Occipital lobe (tissue), 2 donors: ENCODE measurements around the gene SNRNP70. TPM values are rescaled to one million over a fixed set of nuclear protein-coding genes. Genes with fewer than 3 reads are reported as not detected.
"Not testable (repeated sequence)": the region's sequence is repeated elsewhere in the genome, so short reads cannot be mapped to it uniquely, and the experiment has no call there.

ENCODE experiments used
- DNase-seq: peaks from one replicate; lab custom pipeline; 2025; lab: John Stamatoyannopoulos, UW
- total RNA-seq: library from RNA; depleted of rRNA; stranded (reverse); fragments of >200 nt; gene quantifications from one replicate; pipeline ENCODE4 v1.2.3, GENCODE V29; 2014

SNRNP70 gene
- total RNA-seq, 1 donor from 2014 or later: 112 TPM

DNA sequence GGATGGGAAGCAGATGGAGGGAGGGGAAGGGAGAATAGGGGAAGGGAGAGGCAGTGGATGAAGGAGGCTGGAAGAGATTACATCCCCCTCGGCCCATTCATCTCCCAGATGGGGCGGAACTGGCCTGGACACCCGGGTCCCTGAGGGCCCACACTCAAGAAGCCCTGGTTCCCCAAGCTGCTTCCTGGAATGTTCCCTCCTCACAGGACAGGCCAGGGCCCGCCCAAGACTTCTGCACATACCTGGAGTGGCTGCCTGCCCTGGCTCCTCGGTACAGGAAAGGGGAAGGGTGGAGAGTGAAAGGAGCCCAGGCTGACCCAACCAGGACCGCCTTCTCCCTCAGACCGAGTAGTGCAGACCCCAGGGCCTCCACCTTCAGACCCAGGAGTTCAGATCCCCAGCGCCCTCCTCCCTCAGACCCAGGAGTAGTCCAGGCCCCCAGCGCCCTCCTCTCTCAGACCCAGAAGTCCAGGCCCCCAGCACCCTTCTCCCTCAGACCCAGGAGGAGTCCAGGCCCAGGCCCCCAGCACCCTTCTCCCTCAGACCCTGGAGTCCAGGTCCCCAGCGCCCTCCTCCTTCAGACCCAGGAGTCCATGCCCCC, 21.1 kb upstream of the SNRNP70 start:
- DNase-seq: no peak

DNA sequence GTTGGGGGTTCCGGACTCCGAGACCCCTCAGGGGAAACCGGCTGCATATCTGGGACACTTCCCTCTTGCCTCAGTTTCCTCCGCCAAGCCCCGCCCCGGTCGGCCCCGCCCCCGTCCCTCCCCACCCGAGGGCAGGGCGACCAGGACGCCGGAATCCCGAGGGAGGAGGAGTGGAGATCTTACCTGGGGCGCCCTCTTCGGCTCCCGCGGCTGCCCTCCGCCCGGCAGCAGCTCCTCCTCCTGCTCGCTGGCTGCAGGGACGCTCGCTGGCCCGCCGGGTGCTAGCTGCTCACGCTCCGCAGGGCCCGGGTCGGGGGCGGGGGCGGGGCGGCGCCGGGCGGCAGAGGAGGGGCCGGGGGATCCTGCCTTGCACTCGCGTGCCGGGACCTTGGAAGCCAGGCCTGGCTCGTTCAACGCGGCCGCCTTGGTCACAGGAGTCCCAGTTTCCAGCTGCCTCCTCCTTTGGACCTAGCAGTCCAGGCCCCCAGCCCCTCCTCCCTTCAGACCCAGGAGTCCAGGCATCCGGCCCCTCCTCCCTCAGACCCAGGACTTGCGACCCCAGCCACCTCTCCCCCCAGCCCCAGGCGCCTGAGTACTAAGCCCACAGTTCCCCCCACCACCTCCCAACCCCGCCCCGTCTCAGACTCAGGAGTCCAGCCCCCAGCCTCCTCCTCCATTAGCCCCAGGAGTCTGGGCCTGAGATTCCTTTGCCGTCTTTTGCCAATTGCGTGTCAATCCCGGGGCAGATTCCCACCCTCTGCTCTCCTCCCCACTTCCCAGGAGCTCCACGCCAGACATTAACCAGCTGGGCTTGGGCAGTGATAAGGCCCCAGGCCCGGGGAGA, 20.3 kb upstream of the SNRNP70 start, which contains the start of gene NTF4:
Gene NTF4 (minus strand): TSS at position 51 of the 844 bp plus-strand sequence. CDS start 2,821 bp downstream, outside the sequence.
- no peak for DNase-seq

DNA sequence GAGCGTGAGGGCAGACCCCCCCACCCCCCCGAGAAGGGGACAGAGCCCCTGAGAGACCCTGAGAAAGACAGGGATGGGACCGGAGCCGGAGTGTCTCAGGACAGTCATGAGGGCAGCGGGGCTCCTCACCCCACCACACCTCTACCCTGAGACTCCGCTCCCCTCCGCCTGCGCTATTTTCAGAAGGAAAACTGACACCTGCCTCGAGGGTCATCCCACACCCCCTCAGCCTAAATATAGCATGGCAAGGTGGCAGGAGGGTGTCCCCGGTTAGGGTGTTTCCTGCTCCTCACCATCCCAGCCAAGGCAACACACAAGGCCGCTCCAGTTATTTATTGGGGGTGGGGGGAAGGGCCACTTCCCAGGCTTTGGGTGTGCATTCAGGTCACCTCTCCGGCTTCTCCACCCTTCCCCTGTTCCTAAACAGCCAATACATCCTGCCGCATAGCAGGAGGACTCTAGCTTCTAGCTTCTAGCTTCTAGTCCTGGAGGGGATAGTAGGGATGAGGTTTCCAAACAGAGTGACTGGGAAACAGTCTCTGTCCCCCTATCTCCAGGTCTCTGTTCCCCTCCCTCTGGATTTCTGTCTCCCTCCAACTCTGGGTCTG, 19.2 kb upstream of the SNRNP70 start:
- no peak for DNase-seq

DNA sequence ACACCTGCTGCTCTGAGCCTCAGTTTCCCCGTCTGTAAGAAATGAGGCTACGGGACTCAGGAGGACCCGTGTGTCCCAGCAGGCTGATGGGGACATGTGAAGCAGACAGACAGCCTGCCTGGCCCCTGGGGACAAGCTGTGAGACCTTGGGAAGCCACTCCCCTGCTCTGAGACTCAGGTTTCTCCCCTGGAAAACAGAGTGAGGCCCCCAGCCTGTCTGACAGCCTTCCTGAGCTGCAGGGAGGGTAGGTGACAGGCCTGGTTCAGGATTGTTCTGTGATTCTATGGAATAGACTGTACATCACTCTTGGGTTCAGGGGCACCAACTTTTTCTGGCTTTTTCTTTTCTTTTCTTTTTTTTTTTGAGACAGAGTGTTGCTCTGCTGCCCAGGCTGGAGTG, 17.7 kb upstream of the SNRNP70 start:
- DNase-seq: no peak

DNA sequence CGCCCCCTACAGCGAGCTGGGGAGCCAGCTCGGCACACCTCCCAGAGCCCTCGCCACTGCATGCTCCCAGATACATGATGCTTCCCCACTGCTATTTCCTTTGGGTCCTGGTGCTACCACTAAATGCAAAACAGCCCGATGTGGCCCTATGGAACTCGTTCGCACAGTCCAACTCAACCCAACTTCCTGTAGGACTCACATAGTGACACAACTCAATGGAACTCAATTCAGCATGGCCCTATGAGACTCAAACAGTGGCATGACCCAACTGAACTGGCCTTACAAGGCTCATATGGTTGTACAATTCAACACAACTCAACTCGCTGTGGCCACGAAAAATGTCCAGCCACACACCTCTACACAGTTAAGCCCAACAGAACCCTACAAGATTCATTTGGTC, 16.2 kb upstream of the SNRNP70 start:
- no peak for DNase-seq

DNA sequence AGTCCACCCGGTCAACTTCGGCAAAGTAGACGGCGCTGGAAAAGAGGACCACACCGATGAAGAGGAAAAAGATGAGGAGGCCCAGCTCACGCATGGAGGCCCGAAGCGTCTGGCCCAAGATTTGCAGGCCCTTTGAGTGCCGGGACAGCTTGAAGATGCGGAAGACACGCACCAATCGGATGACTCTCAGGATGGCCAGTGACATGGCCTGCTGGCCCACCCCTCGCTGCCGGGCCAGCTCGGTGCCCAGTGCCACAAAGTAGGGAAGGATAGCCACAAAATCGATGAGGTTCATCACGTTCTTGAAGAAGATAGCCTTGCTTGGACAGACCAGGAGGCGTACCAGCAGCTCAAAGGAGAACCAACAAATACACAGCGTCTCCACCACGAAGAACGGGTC, 14.8 kb upstream of the SNRNP70 start:
- no peak for DNase-seq

DNA sequence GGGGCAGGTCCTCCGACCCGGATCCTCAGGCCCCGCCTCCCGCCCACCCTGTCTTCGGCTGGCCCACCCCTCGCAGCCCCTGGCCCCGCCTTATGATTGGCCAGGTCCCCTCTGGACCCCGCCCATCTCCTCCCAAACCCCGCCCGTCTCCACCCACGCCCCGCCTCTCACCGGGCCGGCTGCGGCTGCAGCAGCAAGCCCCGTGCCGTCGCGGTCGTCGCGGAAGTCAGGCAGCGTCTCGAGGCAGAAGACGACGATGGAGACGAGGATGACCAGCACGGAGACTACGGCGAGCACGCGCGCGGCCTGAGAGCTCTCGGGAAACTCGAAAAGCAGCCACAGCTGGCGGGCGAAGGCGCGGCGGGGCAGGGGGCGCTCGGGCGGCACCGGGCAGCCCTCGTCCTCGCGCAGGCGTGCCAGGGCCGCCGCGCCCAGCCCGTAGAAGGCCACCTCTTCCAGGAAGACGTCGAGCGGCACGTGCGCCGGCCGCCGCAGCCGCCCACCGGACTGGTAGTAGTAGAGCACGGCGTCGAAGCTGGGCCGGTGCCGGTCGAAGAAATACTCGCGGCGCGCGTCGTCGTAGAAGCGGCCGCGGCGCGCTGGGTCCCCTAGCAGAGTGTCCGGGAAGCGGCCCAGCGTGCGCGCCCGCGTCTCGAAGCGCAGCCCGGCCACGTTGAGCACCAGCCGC, 13.2 kb upstream of the SNRNP70 start:
- DNase-seq: no peak

DNA sequence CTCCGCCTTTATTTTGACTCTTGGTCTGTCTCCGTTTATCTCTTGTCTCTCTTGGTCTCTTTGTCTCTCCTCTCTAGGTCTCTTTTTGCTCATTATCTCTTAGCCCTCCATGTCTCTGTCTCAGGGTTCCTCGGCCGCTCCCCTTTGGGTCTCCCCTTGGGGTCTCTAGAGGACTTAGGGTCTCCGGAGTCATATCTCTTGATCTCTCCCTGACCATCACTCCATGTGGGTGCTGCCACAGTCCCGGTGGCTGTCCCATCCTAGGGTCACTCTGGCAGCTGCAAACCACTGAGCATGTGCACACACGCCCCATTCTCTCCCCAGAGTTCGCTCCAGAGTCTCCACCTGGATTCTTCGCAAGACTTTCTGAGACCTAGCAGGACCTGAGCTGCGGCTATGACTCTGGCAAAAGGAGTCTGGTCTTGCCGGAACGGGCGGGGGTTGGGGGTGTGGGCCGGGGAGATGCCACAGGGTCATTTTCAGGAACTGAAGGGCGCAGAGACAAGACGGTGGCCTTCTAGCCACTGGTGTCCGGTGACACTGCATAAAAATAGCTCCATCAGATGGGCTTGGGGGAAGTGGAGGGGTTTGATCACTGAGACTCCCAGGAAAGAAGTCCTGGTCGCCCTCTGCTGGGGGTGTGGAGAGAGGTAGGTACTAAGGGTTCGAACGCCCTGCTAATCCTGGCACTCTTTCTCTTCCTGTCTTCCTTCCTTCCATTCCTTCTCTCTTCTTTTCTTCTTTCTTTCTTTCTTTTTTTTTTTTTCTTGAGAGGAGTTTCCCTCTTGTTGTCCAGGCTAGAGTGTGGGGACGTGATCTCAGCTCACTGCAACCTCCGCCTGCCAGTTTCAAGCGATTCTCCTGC, 11.5 kb upstream of the SNRNP70 start:
- no peak for DNase-seq

DNA sequence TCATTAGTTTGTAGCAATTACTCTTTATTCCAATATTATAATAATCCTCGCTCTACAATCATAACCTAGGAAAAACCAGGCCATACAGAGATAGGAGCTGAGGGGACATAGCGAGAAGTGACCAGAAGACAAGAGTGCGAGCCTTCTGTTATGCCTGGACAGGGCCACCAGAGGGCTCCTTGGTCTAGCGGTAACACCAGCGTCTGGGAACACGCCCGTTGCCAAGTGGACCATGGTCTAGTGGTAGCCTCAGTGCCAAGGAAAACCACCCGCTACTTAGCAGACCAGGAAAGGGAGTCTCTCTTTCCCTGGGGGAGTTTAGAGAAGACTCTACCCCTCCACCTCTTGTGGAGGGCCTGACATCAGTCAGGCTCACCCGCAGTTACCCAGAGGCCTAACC, 10.4 kb upstream of the SNRNP70 start:
- not testable (repeated sequence) for DNase-seq

DNA sequence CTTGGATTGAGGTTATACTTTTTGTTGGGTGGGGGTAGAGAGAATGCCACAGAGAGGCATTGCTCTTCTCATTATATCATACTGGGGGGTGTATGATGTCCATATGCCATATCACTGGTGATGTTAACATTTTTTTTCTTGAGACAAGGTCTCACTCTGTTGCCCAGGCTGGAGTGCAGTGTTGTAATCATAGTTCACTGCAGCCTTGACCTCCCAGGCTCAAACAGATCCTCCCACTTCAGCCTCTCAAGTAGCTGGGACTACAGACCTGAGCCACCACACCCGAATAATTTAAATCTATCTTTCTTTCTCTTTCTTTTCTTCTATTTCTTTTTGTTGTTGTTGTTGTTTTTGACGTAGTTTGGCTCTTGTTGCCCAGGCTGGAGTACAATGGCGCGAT, 4.9 kb upstream of the SNRNP70 start:
- DNase-seq: no peak

DNA sequence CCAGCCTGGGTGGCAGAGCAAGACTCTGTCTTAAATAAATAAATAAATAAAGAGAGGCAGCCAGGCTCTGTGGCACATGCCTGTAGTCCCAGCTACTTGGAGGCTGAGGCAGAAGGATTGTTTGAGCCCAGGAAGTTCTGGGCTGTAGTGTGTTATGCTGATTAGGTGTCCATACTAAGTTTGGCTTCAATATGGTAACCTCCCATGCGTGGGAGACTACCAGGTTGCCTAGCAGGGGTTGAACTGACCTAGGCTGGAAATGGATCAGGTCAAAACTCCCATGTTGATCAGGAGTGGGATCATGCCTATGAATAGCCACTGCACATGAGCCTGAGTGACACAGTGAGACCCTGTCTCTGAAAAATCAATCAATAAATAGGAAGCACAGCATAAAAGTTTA, 4.0 kb upstream of the SNRNP70 start:
- DNase-seq: no peak

DNA sequence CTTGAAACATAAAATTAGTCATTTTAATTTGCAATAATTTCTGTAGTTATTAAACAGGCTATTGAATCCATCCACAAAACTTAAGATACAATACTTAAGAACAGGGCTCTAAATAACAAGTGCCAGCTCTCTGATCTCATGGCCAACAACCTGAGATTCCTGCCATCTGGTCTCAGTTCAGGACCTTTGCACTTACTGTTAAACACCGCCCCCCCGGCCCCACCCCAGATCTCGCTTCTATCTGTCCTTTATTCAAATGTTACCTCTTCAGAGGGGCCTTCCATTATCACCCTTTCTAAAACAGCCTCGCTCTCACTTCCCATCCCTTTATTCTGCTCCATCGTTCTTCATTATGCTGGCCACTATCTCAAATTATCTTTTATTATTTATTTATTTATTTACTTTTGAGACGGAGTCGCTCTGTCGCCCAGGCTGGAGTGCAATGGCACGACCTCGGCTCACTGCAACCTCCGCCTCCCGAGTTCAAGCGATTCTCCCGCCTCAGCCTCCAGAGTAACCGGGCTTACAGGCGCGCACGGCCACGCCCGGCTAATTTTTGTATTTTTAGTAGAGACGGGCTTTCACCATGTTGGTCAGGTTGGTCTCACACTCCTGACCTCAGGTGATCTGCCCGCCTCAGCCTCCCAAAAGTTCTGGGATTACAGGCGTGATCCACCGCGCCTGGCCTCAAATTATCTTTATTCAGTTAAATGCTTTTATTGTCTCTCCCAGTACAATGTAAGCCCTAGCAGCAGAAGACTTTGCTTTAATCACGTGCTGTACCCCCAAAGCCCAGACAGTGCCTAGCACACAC, 838 bp upstream of the SNRNP70 start:
- DNase-seq: no peak

DNA sequence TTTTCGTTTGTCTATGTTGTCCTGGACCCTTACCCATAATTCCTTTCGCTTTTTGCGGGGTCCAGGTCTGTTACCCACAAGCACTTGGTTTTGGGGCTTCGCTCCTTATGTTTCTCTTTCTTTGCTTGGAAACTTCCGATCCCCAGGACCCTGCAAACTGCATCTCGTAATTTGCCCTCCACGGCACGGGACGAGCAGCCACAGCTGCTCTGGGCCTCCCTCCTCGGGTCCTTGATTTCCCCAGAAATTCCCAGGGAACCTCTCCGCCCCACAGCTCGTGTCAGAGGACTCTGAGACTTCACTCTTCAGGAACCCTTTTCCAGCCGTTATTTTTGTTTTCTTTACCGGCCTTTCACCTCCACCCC, 599 bp downstream of the SNRNP70 start:
- no peak for DNase-seq

DNA sequence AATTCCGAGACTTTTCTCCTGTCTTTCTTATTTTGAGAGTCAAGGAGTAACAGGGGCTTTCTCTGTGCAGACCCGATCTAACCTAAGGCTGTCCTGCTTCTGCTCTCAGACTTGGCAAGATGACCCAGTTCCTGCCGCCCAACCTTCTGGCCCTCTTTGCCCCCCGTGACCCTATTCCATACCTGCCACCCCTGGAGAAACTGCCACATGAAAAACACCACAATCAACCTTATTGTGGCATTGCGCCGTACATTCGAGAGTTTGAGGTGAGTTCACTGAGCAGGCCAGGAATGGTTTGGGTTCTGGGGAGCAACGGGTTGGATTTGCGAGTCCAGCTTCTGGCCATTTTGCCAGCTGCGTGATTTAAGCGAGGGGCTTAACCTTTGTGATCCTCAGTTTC, 1.0 kb downstream of the SNRNP70 start:
- no peak for DNase-seq

DNA sequence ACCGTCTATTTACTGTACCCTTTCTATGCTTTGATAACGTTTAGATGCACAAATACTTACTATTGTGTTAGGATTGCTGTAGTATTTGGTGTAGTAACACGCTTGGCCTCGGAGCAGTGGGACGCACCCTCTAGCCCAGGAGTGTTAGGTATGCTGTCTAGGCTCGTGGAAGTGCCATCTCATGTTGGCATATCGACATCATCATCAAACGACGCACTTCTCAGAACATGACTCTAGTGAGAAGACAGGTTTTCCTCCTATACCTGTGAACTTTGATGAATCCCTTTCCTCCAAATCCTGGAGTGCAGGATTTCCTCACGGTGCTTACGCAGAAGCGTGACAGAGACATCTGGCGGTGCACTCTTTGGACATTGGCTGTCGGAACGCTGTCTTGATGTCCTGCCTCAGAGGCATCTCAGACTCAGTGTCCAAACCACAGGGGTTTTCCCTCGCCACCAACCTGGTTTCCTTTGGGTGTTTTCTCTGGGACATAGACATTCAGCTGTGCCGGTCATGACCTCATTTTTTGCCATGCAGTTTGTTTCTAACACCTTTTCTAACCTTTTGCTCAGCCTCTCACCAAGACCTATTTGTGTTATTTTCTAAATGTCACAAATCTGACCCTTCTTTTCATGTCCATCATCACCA, 6.3 kb downstream of the SNRNP70 start:
- DNase-seq: no peak

DNA sequence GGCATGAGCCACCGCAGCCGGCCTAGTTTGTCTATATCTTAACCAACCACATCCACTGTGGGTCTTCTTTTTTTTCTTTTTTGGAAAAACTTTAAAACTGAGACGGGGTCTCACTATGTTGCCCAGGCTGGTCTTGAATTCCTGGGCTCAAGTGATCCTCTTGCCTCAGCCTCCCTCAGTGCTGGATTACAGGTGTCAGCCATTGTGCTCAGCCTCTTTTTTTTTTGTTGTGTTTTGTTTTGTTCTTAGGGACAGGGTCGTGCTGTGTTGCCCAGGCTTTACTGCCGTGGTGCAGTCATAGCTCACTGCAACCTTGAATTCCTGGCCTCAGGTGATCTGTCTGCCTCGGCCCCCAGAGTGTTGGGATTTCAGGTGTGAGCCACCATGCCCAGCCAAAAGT, 7.4 kb downstream of the SNRNP70 start:
- no peak for DNase-seq

DNA sequence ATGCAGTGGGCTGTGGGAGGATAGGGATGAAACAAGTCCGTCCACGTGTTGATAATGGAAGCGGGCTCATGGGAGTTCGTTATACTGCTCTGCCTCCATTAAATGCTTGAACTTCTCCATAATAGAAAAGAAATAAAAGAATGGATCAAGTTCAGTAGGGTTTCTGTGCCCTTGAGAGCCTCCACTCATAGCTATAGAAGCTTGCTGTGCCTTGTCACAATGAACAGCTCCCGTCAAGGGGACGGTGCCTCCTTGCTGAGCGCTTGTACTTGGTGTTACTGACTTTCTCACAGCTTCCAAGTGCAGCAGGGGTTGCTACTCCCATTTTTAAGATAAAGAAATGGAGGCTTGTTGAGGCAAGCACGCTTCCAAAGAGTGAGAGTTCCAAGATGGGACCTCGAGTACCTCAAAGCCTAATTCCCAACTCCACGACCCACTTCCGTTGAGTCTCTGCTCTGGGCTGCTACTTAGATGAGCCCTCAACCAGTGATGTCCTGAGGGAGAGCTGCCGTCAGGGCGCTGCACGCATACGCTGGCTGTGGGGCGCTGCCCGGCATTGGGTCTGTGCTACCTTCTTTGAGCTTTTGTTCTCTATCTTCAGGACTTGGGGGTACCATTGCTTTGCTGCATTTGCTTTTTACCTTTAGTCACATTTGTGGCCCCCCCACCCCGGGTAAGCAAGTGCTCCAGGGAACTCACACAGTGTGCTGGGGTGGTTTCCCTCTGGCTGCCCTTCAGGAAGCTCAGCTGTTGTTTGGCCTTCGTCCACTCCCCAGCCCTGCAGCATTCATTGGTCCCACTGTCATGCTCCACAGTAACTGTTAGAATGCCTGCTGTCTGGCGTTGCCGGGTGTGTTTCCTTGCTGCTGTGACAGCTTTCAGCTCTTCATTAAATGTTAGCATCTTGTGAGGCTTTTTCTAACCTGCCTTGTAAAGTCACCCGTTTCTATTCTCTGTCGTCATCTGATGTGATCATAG, 9.5 kb downstream of the SNRNP70 start:
- no peak for DNase-seq

DNA sequence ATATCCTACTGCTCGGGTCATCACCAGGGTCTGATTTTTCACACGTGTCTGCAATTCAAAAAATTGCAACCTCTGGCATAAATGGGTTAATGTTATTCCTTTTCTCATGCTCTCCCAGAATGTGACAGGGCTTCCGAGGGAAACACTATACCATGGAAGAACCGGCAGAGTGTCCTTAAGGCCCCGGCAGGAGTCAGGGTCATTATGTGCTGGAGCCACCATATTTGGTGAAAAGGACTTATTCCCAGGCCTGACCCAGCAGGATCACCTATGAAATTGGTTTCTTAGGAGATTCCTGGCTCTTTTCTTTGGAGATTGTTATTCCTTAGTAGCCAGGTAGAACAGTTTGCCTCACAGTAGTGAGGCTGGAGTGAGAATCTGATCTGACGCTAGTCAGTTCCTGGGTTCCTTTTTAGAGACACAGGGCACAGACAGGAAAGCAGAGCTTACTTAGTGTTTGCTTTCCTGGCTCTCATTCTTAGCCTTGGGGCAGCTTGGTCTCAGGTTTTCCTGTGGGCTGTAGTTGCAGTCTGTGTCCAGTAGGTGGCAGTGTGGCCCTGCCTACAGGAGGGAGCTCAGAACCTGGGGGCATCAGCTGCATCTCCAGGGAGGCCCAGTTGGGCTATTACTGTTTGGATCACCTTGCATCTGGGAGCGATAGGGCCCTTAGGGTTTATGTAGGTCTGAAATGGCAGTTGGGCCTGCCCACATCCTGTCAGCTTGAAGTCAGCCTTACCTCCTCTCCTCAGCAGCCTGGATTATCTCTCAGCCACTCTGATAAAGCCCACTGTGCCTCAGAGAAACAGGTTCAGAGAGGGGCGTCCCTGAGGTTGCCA, 12.4 kb downstream of the SNRNP70 start:
- DNase-seq: peak; percentile 37
